HG03571 (cell line): ENCODE data around the gene KCNJ8.
"Not testable (repeated sequence)": the region's sequence is repeated elsewhere in the genome, so short reads cannot be mapped to it uniquely, and the experiment has no call there.

Source experiments
- ATAC-seq: cut with Tn5 transposase; IDR thresholded peaks from one replicate; pipeline ENCODE4 v1.9.1; 2021; ENCODE audit not compliant: unreplicated experiment

The KCNJ8 gene

GRCh38 chr12:21774358-21775132, at the start of gene KCNJ8:
KCNJ8 (minus strand) TSS chr12:21774706; CDS start chr12:21773616, 1,090 bp downstream.
- no peak for ATAC-seq

- no peak for ATAC-seq
These were observed 49.1 kb upstream of the KCNJ8 start for GRCh38 chr12:21823581-21823980.

GRCh38 chr12:21819678-21820077, 45.2 kb upstream of the KCNJ8 start:
- no peak for ATAC-seq

DNA sequence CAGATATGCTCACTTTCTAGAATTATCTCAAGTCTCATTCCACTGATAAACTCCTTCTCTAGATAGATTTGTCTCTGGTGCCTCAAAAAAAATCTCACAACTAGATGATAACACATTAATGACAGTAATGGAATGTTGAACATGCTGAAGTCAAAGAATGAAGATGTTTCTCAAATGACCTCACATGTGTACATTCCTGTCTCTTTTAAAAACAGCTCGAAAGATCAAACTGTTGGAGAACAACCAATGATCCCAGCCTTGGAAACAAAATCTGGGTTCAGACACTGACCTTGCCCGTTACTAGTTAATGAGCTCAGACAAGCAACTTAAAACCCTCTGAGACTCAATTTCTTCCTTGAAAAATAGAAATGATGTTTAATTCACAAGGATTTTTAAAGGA, 44.7 kb upstream of the KCNJ8 start:
- no peak for ATAC-seq

GRCh38 chr12:21818627-21819026, 44.1 kb upstream of the KCNJ8 start:
- no peak for ATAC-seq

- ATAC-seq, result no peak
These were observed 41.0 kb upstream of the KCNJ8 start for GRCh38 chr12:21815306-21816062.

DNA sequence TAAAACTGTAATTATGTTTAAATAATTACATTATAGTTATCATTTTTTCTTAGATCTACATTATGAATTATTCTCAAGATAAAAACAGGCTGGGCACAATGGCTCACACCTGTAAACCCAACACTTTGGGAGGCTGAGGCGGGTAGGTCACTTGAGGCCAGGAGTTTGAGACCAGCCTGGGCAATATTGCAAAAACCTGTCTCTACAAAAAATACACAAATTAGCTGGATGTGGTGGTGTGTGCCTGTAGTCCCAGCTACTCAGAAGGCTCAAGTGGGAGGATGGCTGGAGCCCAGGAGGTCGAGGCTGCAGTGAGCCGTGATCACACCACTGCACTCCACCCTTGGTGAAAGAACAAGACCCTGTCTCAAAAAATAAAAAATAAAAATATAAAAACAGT, 40.3 kb upstream of the KCNJ8 start:
- ATAC-seq, result no peak

DNA sequence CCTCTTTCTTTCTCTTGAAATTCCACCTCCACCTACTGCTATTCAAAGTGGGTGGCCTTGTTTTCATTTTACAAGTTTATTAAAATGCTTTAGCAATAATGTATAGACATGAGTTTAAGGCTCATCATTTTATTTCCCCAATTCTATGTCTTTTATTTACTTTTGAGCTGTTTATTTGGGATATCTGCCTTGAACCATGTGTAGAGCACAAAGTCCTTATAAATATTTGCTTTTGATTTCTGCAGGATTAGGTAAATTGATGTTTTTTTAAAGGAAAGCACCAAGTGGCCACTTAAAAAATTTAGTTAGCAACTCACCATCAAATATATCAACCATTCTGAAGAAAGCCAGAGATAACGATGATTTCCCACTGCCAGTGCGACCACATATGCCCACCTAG, 39.8 kb upstream of the KCNJ8 start:
- no peak for ATAC-seq

GRCh38 chr12:21813751-21814150, 39.2 kb upstream of the KCNJ8 start:
- ATAC-seq, result no peak

DNA sequence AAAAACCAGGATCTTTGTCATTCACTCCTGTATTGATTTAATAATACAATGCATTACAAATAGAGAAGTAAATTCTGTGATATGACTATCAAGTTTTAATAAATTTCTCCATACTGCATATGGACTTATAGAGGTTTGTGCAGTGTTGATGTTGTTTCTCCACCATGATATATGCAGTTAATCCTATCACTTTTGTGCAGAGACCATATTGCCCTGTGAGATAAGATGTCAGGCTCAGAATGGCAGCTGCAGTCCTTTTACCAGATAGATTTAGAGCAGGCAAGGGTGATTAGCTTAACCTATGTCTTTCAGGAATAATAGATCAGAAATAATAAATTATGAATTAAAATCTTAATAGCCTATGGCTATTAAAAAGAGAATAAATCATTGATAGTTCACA, 38.6 kb upstream of the KCNJ8 start:
- no peak for ATAC-seq

DNA sequence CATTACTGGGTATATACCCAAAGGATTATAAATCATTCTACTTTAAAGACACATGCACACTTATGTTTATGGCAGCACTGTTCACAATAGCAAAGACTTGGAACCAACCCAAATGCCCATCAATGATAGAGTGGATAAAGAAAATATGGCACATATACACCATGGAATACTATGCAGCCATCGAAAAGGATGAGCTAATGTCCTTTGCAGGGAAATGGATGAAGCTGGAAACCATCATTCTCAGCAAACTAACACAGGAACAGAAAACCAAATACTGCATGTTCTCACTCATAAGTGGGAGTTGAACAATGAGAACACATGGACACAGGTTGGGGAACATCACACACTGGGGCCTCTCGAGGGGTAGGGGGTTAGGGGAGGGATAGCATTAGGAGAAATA, 37.8 kb upstream of the KCNJ8 start:
- not testable (repeated sequence) for ATAC-seq

- no peak for ATAC-seq
These were observed 34.6 kb upstream of the KCNJ8 start for GRCh38 chr12:21809100-21809499.

GRCh38 chr12:21806255-21806654, 31.7 kb upstream of the KCNJ8 start:
- no peak for ATAC-seq

GRCh38 chr12:21801522-21802288, 27.2 kb upstream of the KCNJ8 start:
- no peak for ATAC-seq

- ATAC-seq, result no peak
These were observed 25.5 kb upstream of the KCNJ8 start for GRCh38 chr12:21800011-21800410.

GRCh38 chr12:21797539-21797938, 23.0 kb upstream of the KCNJ8 start:
- ATAC-seq, result no peak

DNA sequence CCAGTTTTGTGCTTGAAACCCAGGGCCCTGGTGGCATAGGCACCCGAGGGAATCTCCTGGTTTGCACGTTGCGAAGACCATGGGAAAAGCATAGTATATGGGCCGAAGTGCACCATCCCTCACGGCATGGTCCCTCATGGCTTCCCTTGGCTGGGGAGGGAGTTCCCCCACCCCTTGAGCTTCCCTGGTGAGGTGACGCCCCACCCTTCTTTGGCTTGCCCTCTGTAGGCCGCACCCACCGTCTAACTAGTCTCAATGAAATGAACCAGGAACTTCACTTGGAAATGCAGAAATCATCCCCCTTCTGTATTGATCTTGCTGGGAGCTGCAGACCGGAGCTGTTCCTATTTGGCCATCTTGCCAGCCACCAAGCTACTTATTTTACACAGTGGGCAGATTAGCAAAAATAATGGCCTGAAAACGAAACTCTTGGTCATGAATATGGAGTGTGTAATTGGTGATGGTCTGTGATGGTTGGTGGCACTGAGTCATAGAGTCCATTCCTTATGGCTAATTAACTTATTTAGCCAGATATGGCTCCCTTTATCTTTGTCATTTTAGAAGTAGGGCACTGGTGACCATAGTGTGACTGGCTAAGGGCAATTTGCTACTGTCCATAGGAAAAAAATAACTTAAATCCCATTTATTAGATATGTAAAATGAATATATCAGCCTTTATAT, 21.3 kb upstream of the KCNJ8 start:
- ATAC-seq, result no peak

DNA sequence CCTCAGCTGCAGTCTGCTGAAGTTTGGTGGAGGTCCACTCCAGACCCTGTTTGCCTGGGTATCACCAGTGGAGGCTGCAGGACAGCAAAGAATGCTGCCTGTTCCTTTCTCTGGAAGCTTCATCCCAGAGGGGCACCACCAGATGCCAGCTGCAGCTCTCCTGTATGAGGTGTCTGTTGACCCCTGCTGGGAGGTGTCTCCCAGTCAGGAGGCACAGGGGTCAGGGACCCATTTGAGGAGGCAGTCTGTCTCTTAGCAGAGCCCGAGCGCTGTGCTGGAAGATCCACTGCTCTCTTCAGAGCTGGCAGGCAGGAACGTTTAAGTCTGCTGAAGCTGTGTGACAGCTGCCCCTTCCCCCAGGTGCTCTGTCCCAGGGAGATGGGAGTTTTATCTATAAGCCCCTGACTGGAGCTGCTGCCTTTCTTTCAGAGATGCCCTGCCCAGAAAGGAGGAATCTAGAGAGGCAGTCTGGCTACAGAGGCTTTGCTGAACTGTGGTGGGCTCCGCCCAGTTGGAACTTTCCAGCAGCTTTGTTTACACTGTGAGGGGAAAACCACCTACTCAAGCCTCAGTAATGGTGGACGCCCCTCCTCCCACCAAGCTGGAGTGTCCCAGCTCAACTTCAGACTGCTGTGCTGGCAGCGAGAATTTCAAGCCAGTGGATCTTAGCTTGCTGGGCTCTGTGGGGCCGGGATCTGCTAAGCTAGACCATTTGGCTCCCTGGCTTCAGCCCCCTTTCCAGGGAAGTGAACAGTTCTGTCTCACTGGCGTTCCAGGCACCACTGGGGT, 20.5 kb upstream of the KCNJ8 start:
- ATAC-seq, result not testable (repeated sequence)

- ATAC-seq, result not testable (repeated sequence)
These were observed 15.2 kb upstream of the KCNJ8 start for GRCh38 chr12:21789687-21790086.
